Mucosa of descending colon (tissue), 3 donors: ENCODE data around the gene RAMACL. TPM values are rescaled to one million over a fixed set of nuclear protein-coding genes. Genes with fewer than 3 reads are reported as not detected.

Experiments
- ATAC-seq: fragments of 200-7000 bp; cut with Tn5 transposase; one replicate; pipeline ENCODE4 v1.9.1; 2020; ENCODE audit warnings: mild to moderate bottlenecking, moderate library complexity
- DNase-seq, 3 donors: peaks; one replicate each; pipeline ENCODE4 v3.0.0-alpha.2; 2020
- H3K36me3 ChIP-seq: fragments of 200-600 bp; one replicate; pipeline ENCODE4 v1.8.0; 2021; ENCODE audit warnings: low read depth, mild to moderate bottlenecking
- H3K4me1 ChIP-seq: fragments of 200-600 bp; one replicate; pipeline ENCODE4 v1.8.0; 2021; ENCODE audit warnings: low read depth, mild to moderate bottlenecking
- H3K4me3 ChIP-seq: fragments of 200-600 bp; one replicate; pipeline ENCODE4 v1.8.0; 2021; ENCODE audit warnings: mild to moderate bottlenecking
- H3K9me3 ChIP-seq: fragments of 200-600 bp; one replicate; pipeline ENCODE4 v1.8.0; 2021; ENCODE audit warnings: mild to moderate bottlenecking
- CTCF ChIP-seq: fragments of 200-600 bp; IDR thresholded peaks from one replicate; pipeline ENCODE4 v1.8.0; 2022; ENCODE audit warnings: antibody characterized with exemption, mild to moderate bottlenecking
- intact Hi-C, 2 donors: fragments of 100-400 bp; cut with DNase I in 1 of 2; cut with micrococcal nuclease in 1 of 2; formaldehyde crosslinking; loops; one replicate each; pipeline versions ENCODE4 v1.11.0 to v1.11.1; 2022; cut with DNase I, micrococcal nuclease
- total RNA-seq, 3 donors: library from RNA; stranded (reverse); fragmentation: NEBNext Ultra II Directional in 2 of 3; extraction: Animal tissue kit (Norgen Biotek cat#: 25700) in 2 of 3; gene quantifications; one replicate each; pipeline versions ENCODE4 v1.2.1 to v1.2.4, GENCODE V29; 2021 to 2023
- donor health status: DM: no; HTN: no; CAD: no; lungs with moderate emphysema.
- donor health status: DM: no; HTN: no; CAD: no.
- donor health status: DM: no; HTN: yes; CAD: no.

RAMACL gene
- total RNA-seq, 3 donors from 2014 or later = 0.66 to 1.7 (median 0.92) TPM

- Histone ChIP-seq H3K9me3 (peaks cover 3% of the 10 kb centered on the region), H3K36me3 (no peaks in the 10 kb centered on the region), H3K4me1 (no peaks in the 10 kb centered on the region), H3K4me3 (no peak overlapping the region)
- DNase-seq (no peak), ATAC-seq (no peak)
- no peak for TF ChIP-seq CTCF
- intact Hi-C loops = no loop called here
Measured at GRCh38 chr6:166581091-166581511, 5.4 kb downstream of the RAMACL start.

- Histone ChIP-seq H3K4me1 (no peaks in the 10 kb centered on the region), H3K9me3 (peaks cover 4% of the 10 kb centered on the region), H3K36me3 (no peaks in the 10 kb centered on the region), H3K4me3 (no peak overlapping the region)
- DNase-seq = no peak
- no peak for ATAC-seq
- intact Hi-C loops = no loop called here
- TF ChIP-seq CTCF = no peak
Measured at GRCh38 chr6:166580076-166581050, 6.1 kb downstream of the RAMACL start.

- Histone ChIP-seq H3K36me3 (no peaks in the 10 kb centered on the region), H3K4me1 (no peaks in the 10 kb centered on the region), H3K9me3 (peaks cover 4% of the 10 kb centered on the region), H3K4me3 (no peak overlapping the region)
- no peak for ATAC-seq
- intact Hi-C loops = no loop called here
- no peak for DNase-seq
- no peak for TF ChIP-seq CTCF
Measured at GRCh38 chr6:166579237-166579850, 7.1 kb downstream of the RAMACL start.

GRCh38 chr6:166578536-166579236, 7.8 kb downstream of the RAMACL start:
- TF ChIP-seq CTCF = no peak
- no peak for DNase-seq
- Histone ChIP-seq H3K9me3 (peaks cover 4% of the 10 kb centered on the region), H3K4me3 (no peak overlapping the region), H3K4me1 (no peaks in the 10 kb centered on the region), H3K36me3 (no peaks in the 10 kb centered on the region)
- ATAC-seq = no peak
- intact Hi-C loops = no loop called here

GRCh38 chr6:166575205-166575604, 11.3 kb downstream of the RAMACL start:
- no peak for DNase-seq

More at GRCh38 chr6:166575205-166575604, 11.3 kb downstream of the RAMACL start:
- peaks cover 4% of the 10 kb centered on the region for H3K9me3 ChIP-seq
- no peak for ATAC-seq
- H3K36me3 ChIP-seq = no peaks in the 10 kb centered on the region
- H3K4me3 ChIP-seq = no peak overlapping the region
- intact Hi-C loops = no loop called here
- TF ChIP-seq CTCF = no peak
- H3K4me1 ChIP-seq = peaks cover 2% of the 10 kb centered on the region
